Brain pericyte (primary cell): ENCODE measurements around the gene IPO4.

Source experiments
- DNase-seq: peaks from one replicate; pipeline ENCODE4 v3.0.0-alpha.2; 2012; ENCODE audit warnings: low read depth, low spot score

Gene IPO4

GRCh38 chr14:24177041-24177825, 11.4 kb downstream of the IPO4 start:
- DNase-seq: no peak

GRCh38 chr14:24176599-24176998, 12.0 kb downstream of the IPO4 start:
- no peak for DNase-seq

- no peak for DNase-seq
Measured at GRCh38 chr14:24172871-24173281, 15.7 kb downstream of the IPO4 start.

- no peak for DNase-seq
Measured at GRCh38 chr14:24172261-24172860, 16.3 kb downstream of the IPO4 start.

GRCh38 chr14:24171422-24172260, 17.0 kb downstream of the IPO4 start, which contains the start of gene REC8:
TSS of gene REC8 (plus strand) at chr14:24172080. CDS start at chr14:24172553, 473 bp downstream.
- DNase-seq: peak; percentile 61

- DNase-seq: no peak
Measured at GRCh38 chr14:24167469-24168114, 21.0 kb downstream of the IPO4 start.

- no peak for DNase-seq
Measured at GRCh38 chr14:24165785-24166184, 22.8 kb downstream of the IPO4 start.

GRCh38 chr14:24164518-24164991, 24.1 kb downstream of the IPO4 start:
- DNase-seq: no peak

- no peak for DNase-seq
Measured at GRCh38 chr14:24162093-24162492, 26.5 kb downstream of the IPO4 start.

- peak; percentile 89 for DNase-seq
Measured at GRCh38 chr14:24160850-24161804, 27.5 kb downstream of the IPO4 start, which contains the start of gene IRF9. TSS of gene IRF9 (plus strand) at chr14:24161265. CDS start at chr14:24162145, 880 bp downstream.

- DNase-seq: no peak
Measured at GRCh38 chr14:24160499-24160849, 28.1 kb downstream of the IPO4 start.

- DNase-seq: no peak
Measured at GRCh38 chr14:24159777-24160498, 28.7 kb downstream of the IPO4 start.

- no peak for DNase-seq
Measured at GRCh38 chr14:24157331-24157730, 31.3 kb downstream of the IPO4 start.

- no peak for DNase-seq
Measured at GRCh38 chr14:24156840-24157239, 31.8 kb downstream of the IPO4 start.

GRCh38 chr14:24155100-24155499, 33.5 kb downstream of the IPO4 start:
- no peak for DNase-seq

GRCh38 chr14:24151404-24152080, 37.1 kb downstream of the IPO4 start:
- no peak for DNase-seq

- no peak for DNase-seq
Measured at GRCh38 chr14:24150993-24151392, 37.6 kb downstream of the IPO4 start.

- DNase-seq: no peak
Measured at GRCh38 chr14:24150567-24150966, 38.0 kb downstream of the IPO4 start.

GRCh38 chr14:24150061-24150460, 38.6 kb downstream of the IPO4 start:
- no peak for DNase-seq
